HCT116 (cell line): Measurements from ENCODE around the gene ATP8A2.

Experiments
- CTCF ChIP-seq, 3 experiments: fragments of 200-600 bp in 1 of 3; sonication (generic) in 1 of 3; IDR thresholded peaks in 2 of 3; conservative IDR thresholded peaks in 1 of 3; 2 replicates each; pipeline ENCODE4 v1.5.1; 2012 to 2017; ENCODE audit warnings: low read depth in 2 of 3, low read length in 2 of 3, antibody characterized with exemption in 1 of 3, borderline replicate concordance in 1 of 3, control low read depth in 1 of 3, mild to moderate bottlenecking in 1 of 3, mixed read lengths in 1 of 3, mixed run types in 1 of 3, moderate library complexity in 1 of 3; ENCODE audit not compliant: insufficient read depth in 1 of 3
- EZH2 ChIP-seq: fragments of 200-600 bp; sonication (generic); IDR thresholded peaks from 2 replicates; pipeline ENCODE4 v1.6.1; 2017; ENCODE audit warnings: antibody characterized with exemption, mixed run types
- EZH2phosphoT487 ChIP-seq: fragments of 200-600 bp; IDR thresholded peaks from 2 replicates; pipeline ENCODE4 v1.6.1; 2018; ENCODE audit warnings: antibody characterized with exemption, borderline replicate concordance
- RAD21 ChIP-seq: IDR thresholded peaks from 2 replicates; pipeline ENCODE4 v1.6.1; 2012; ENCODE audit warnings: low read depth, mild to moderate bottlenecking

GRCh38 chr13:26074706-26075105 is 702.9 kb downstream of the ATP8A2 start:
- TF ChIP-seq EZH2 (no peak), CTCF (IDR thresholded peaks at IDR 0.05 in 2 of 3, conservative IDR thresholded peaks at IDR 0.05 in 1 of 3; ENCODE audit: borderline replicate concordance in 1 of 3, insufficient read depth in 1 of 3, low read depth in 2 of 3, low read length in 2 of 3) (no peak), EZH2phosphoT487 (no peak), RAD21 (no peak)
